Ovary (tissue), 3 donors: Measurements from ENCODE around the gene NEU4.

ENCODE experiments used
- EP300 ChIP-seq: sonication (generic); formaldehyde crosslinking; IDR thresholded peaks from one replicate; pipeline ENCODE4 v1.6.1; 2017; ENCODE audit warnings: antibody characterized with exemption
- POLR2A ChIP-seq: fragments of 450-650 bp; IDR thresholded peaks from one replicate; pipeline ENCODE4 v1.6.1; 2017; ENCODE audit warnings: antibody characterized with exemption, mild to moderate bottlenecking, moderate library complexity
- TF ChIP-seq, protein P1 (sequence below), 3 donors: fragments of 450-650 bp in 2 of 3; fragments of 200-600 bp in 1 of 3; IDR thresholded peaks; one replicate each; pipeline versions ENCODE4 v1.5.1 to v1.8.0; 2016 to 2022; ENCODE audit warnings: antibody characterized with exemption in 3 of 3, mild to moderate bottlenecking in 1 of 3
- donor health status: DM: no; HTN: no; CAD: no.

DNA sequence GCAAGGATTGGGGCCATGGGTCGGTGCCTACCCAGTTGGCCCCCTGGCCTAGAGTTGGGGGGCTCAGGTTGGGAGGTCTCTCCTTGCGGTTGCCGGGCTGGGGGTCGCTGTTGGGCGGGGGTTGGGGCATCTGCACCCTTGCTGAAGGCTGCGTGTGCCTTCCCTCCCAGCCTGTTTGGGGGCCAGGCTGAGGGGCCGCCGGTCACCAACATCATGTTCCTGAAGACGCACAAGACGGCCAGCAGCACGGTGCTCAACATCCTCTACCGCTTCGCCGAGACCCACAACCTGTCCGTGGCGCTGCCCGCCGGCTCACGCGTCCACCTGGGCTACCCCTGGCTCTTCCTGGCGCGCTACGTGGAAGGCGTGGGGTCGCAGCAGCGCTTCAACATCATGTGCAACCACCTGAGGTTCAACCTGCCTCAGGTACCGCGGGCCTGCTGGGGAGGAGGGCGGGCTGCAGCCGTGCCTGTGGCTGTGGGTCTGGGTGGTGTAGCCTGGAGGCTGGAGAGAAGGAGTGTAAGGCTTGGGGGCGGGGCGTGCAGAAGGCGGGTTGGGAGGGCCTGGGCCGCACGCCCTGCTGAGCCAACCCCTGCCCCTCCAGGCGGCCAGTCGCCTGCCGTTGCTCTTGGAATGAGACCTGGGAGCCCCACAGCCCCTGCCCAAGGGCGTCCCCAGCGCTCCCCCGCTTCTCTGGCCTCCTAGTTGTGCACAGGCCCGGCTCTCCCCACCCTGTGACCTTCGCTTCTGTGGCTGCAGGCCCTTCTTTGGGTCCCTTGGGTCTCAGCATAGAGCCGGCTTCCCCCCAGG lies 7.2 kb upstream of the NEU4 start:
- TF ChIP-seq, protein P1, sequence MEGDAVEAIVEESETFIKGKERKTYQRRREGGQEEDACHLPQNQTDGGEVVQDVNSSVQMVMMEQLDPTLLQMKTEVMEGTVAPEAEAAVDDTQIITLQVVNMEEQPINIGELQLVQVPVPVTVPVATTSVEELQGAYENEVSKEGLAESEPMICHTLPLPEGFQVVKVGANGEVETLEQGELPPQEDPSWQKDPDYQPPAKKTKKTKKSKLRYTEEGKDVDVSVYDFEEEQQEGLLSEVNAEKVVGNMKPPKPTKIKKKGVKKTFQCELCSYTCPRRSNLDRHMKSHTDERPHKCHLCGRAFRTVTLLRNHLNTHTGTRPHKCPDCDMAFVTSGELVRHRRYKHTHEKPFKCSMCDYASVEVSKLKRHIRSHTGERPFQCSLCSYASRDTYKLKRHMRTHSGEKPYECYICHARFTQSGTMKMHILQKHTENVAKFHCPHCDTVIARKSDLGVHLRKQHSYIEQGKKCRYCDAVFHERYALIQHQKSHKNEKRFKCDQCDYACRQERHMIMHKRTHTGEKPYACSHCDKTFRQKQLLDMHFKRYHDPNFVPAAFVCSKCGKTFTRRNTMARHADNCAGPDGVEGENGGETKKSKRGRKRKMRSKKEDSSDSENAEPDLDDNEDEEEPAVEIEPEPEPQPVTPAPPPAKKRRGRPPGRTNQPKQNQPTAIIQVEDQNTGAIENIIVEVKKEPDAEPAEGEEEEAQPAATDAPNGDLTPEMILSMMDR (IDR thresholded peaks at IDR 0.05) = no peak
- TF ChIP-seq POLR2A = no peak
- TF ChIP-seq EP300 = no peak
